HL-60 (cell line): Measurements from ENCODE around the gene PLSCR4.

Experiments used
- POLR2AphosphoS5 ChIP-seq: IDR thresholded peaks from 2 replicates; pipeline ENCODE4 v1.6.1; 2012; ENCODE audit warnings: low read depth
- SPI1 ChIP-seq: IDR thresholded peaks from 2 replicates; pipeline ENCODE4 v1.6.1; 2012; ENCODE audit warnings: low read depth, mild to moderate bottlenecking, borderline replicate concordance
- TF ChIP-seq, protein P1 (sequence below): IDR thresholded peaks from one replicate; pipeline ENCODE4 v1.5.1; 2011; ENCODE audit warnings: low read length, control low read depth, inconsistent platforms; ENCODE audit not compliant: insufficient read depth
- TF ChIP-seq, protein P2 (sequence below): IDR thresholded peaks from 2 replicates; pipeline ENCODE4 v1.6.1; 2012; ENCODE audit warnings: low read depth; ENCODE audit not compliant: insufficient replicate concordance

GRCh38 chr3:146187334-146187950, 63.5 kb downstream of the PLSCR4 start:
- TF ChIP-seq, protein P1, sequence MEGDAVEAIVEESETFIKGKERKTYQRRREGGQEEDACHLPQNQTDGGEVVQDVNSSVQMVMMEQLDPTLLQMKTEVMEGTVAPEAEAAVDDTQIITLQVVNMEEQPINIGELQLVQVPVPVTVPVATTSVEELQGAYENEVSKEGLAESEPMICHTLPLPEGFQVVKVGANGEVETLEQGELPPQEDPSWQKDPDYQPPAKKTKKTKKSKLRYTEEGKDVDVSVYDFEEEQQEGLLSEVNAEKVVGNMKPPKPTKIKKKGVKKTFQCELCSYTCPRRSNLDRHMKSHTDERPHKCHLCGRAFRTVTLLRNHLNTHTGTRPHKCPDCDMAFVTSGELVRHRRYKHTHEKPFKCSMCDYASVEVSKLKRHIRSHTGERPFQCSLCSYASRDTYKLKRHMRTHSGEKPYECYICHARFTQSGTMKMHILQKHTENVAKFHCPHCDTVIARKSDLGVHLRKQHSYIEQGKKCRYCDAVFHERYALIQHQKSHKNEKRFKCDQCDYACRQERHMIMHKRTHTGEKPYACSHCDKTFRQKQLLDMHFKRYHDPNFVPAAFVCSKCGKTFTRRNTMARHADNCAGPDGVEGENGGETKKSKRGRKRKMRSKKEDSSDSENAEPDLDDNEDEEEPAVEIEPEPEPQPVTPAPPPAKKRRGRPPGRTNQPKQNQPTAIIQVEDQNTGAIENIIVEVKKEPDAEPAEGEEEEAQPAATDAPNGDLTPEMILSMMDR: no peak
- TF ChIP-seq POLR2AphosphoS5 (no peak), SPI1 (no peak)
- TF ChIP-seq, protein P2, sequence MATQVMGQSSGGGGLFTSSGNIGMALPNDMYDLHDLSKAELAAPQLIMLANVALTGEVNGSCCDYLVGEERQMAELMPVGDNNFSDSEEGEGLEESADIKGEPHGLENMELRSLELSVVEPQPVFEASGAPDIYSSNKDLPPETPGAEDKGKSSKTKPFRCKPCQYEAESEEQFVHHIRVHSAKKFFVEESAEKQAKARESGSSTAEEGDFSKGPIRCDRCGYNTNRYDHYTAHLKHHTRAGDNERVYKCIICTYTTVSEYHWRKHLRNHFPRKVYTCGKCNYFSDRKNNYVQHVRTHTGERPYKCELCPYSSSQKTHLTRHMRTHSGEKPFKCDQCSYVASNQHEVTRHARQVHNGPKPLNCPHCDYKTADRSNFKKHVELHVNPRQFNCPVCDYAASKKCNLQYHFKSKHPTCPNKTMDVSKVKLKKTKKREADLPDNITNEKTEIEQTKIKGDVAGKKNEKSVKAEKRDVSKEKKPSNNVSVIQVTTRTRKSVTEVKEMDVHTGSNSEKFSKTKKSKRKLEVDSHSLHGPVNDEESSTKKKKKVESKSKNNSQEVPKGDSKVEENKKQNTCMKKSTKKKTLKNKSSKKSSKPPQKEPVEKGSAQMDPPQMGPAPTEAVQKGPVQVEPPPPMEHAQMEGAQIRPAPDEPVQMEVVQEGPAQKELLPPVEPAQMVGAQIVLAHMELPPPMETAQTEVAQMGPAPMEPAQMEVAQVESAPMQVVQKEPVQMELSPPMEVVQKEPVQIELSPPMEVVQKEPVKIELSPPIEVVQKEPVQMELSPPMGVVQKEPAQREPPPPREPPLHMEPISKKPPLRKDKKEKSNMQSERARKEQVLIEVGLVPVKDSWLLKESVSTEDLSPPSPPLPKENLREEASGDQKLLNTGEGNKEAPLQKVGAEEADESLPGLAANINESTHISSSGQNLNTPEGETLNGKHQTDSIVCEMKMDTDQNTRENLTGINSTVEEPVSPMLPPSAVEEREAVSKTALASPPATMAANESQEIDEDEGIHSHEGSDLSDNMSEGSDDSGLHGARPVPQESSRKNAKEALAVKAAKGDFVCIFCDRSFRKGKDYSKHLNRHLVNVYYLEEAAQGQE: no peak
